HepG2 (cell line): ENCODE data around the gene TAF8. TPM values are rescaled to one million over a fixed set of nuclear protein-coding genes. Genes with fewer than 3 reads are reported as not detected.
A peak's percentile ranks its signal among the peaks of the same experiment; 100 is the strongest.

Experiments
- ERF ChIP-seq: IDR thresholded peaks from 2 replicates; pipeline ENCODE4 v1.6.1; 2018; ENCODE audit warnings: missing biosample characterization, missing genetic modification reagents
- HOXA5 ChIP-seq: sonication (generic); formaldehyde crosslinking; IDR thresholded peaks from 2 replicates; pipeline ENCODE4 v1.4.0; 2020; ENCODE audit warnings: missing genetic modification reagents
- MED8 ChIP-seq: sonication (generic); formaldehyde crosslinking; IDR thresholded peaks from 2 replicates; pipeline ENCODE4 v1.8.1; 2023; ENCODE audit warnings: mild to moderate bottlenecking, missing genetic modification reagents; ENCODE audit not compliant: insufficient replicate concordance
- NFIC ChIP-seq: IDR thresholded peaks from 2 replicates; pipeline ENCODE4 v1.6.1; 2012; ENCODE audit warnings: mild to moderate bottlenecking, low read length, inconsistent platforms
- NR2F6 ChIP-seq, 2 experiments: IDR thresholded peaks; 2 replicates each; pipeline ENCODE4 v1.6.1; 2016; ENCODE audit warnings: antibody characterized with exemption in 1 of 2, mild to moderate bottlenecking in 1 of 2
- SOX5 ChIP-seq: IDR thresholded peaks from 2 replicates; pipeline ENCODE4 v1.6.1; 2016; ENCODE audit warnings: borderline replicate concordance
- SYNCRIP ChIP-seq: fragments of 200-400 bp; formaldehyde crosslinking; IDR thresholded peaks from 2 replicates; pipeline ENCODE4 v1.6.1; 2018; ENCODE audit warnings: mild to moderate bottlenecking, low read depth, low read length; ENCODE audit not compliant: insufficient read depth
- XBP1 ChIP-seq: sonication (generic); formaldehyde crosslinking; IDR thresholded peaks from 2 replicates; pipeline ENCODE4 v1.5.0; 2020; ENCODE audit warnings: missing genetic modification reagents
- ZNF781 ChIP-seq: sonication (generic); formaldehyde crosslinking; IDR thresholded peaks from 2 replicates; pipeline ENCODE4 v1.5.1; 2020; ENCODE audit warnings: borderline replicate concordance, mild to moderate bottlenecking, missing genetic modification reagents; ENCODE audit errors: not compliant biosample characterization
- ZNF816 ChIP-seq: sonication (generic); formaldehyde crosslinking; IDR thresholded peaks from 2 replicates; pipeline ENCODE4 v1.8.0; 2022; ENCODE audit warnings: missing genetic modification reagents, mild to moderate bottlenecking, borderline replicate concordance
- polyA plus RNA-seq, 8 experiments: library from polyadenylated mRNA; depleted of rRNA in 3 of 8; stranded (reverse) in 7 of 8; unstranded in 1 of 8; fragments of >200 nt; fragmentation: Illumina TruSeq in 4 of 8; extraction: Trizol in 4 of 8; gene quantifications; 2 replicates each; pipeline versions ENCODE4 v1.2.1 to v1.2.3, GENCODE V29; 2011 to 2016; ENCODE audit warnings: low read depth in 4 of 8, missing spikeins in 1 of 8, mixed read lengths in 1 of 8; ENCODE audit not compliant: insufficient read depth in 1 of 8
- total RNA-seq, 5 experiments: library from RNA; depleted of rRNA; stranded (reverse); fragments of >200 nt; fragmentation: Illumina TruSeq; extraction: Trizol; gene quantifications; 2 replicates each; pipeline ENCODE4 v1.2.3, GENCODE V29; 2016; ENCODE audit warnings: low read depth in 1 of 5
- TF ChIP-seq, protein P1 (sequence below): sonication (generic); formaldehyde crosslinking; IDR thresholded peaks from 2 replicates; pipeline ENCODE4 v1.8.1; 2023; ENCODE audit warnings: mild to moderate bottlenecking, missing genetic modification reagents, borderline replicate concordance
- TF ChIP-seq, protein P2 (sequence below): sonication (generic); formaldehyde crosslinking; conservative IDR thresholded peaks from 2 replicates; pipeline ENCODE4 v1.8.0; 2022; ENCODE audit warnings: missing genetic modification reagents
- TF ChIP-seq, protein P3 (sequence below): sonication (generic); formaldehyde crosslinking; conservative IDR thresholded peaks from 2 replicates; pipeline ENCODE4 v1.4.0; 2020; ENCODE audit warnings: mild to moderate bottlenecking, missing genetic modification reagents, moderate library complexity

The TAF8 gene
- total and polyA plus RNA-seq, 2 of the 13 experiments (the other 11 are each of a cell fraction or from before 2014, with no cell fraction given): 25.2 to 25.8 TPM

DNA sequence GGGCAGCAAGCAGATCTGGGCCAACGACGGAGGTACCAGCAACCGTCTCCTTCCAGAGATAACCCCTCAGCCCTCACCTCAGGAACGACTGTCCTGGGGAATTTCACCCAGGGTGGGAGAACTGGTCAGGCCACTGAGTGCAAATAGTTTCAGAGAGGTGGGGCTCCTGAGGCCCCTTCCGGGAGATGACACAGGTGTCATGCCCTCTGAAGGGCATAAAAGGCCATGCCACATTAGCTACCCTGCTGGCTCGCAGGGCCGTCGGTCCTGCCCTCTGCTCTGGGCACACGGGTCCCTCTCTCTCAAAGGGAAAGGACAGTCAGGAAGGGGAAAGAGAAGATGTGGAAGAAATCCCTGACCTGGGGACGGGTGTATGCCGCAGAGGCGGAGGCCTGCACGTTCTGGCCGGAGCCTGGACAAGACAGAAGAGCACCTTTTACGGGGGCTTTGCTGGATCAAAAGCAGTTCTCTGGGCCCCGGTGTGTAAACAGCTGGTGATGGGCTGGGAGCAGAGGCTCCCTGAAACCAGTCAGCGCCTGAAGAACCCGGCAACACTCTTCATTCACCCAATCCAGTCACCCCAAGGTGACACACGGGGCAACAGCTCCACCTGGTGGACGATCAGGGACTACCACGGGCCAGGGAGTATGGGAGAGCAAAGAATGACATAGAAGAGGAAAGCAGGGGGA, 6.4 kb upstream of the TAF8 start (continued):
- TF ChIP-seq, protein P1, sequence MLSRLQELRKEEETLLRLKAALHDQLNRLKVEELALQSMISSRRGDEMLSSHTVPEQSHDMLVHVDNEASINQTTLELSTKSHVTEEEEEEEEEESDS: no peak
- TF ChIP-seq NR2F6 (IDR thresholded peaks at IDR 0.05) (no peak), NR2F6 (CRISPR knock-in tag; IDR thresholded peaks at IDR 0.05) (peak; percentile 33; the same call in 1 of the 2 replicates), ZNF816 (no peak), ERF (peak; percentile 87), NFIC (no peak), HOXA5 (CRISPR knock-in tag) (0 out of 2 replicates have a peak, but pooled peaks have one; percentile 37), ZNF781 (CRISPR knock-in tag) (no peak), SOX5 (CRISPR knock-in tag) (no peak; the same call in 1 of the 2 replicates), SYNCRIP (no peak), XBP1 (CRISPR knock-in tag) (no peak), MED8 (no peak)
- TF ChIP-seq, protein P2, sequence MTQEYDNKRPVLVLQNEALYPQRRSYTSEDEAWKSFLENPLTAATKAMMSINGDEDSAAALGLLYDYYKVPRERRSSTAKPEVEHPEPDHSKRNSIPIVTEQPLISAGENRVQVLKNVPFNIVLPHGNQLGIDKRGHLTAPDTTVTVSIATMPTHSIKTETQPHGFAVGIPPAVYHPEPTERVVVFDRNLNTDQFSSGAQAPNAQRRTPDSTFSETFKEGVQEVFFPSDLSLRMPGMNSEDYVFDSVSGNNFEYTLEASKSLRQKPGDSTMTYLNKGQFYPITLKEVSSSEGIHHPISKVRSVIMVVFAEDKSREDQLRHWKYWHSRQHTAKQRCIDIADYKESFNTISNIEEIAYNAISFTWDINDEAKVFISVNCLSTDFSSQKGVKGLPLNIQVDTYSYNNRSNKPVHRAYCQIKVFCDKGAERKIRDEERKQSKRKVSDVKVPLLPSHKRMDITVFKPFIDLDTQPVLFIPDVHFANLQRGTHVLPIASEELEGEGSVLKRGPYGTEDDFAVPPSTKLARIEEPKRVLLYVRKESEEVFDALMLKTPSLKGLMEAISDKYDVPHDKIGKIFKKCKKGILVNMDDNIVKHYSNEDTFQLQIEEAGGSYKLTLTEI (CRISPR knock-in tag): no peak
- TF ChIP-seq, protein P3, sequence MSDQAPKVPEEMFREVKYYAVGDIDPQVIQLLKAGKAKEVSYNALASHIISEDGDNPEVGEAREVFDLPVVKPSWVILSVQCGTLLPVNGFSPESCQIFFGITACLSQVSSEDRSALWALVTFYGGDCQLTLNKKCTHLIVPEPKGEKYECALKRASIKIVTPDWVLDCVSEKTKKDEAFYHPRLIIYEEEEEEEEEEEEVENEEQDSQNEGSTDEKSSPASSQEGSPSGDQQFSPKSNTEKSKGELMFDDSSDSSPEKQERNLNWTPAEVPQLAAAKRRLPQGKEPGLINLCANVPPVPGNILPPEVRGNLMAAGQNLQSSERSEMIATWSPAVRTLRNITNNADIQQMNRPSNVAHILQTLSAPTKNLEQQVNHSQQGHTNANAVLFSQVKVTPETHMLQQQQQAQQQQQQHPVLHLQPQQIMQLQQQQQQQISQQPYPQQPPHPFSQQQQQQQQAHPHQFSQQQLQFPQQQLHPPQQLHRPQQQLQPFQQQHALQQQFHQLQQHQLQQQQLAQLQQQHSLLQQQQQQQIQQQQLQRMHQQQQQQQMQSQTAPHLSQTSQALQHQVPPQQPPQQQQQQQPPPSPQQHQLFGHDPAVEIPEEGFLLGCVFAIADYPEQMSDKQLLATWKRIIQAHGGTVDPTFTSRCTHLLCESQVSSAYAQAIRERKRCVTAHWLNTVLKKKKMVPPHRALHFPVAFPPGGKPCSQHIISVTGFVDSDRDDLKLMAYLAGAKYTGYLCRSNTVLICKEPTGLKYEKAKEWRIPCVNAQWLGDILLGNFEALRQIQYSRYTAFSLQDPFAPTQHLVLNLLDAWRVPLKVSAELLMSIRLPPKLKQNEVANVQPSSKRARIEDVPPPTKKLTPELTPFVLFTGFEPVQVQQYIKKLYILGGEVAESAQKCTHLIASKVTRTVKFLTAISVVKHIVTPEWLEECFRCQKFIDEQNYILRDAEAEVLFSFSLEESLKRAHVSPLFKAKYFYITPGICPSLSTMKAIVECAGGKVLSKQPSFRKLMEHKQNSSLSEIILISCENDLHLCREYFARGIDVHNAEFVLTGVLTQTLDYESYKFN: no peak; the same call in 1 of the 2 replicates
